GM21619 (cell line): ENCODE measurements around the gene GRIK4.

Experiments used
- ATAC-seq: cut with Tn5 transposase; IDR thresholded peaks from one replicate; pipeline ENCODE4 v1.9.1; 2021; ENCODE audit not compliant: unreplicated experiment

GRIK4 gene

DNA sequence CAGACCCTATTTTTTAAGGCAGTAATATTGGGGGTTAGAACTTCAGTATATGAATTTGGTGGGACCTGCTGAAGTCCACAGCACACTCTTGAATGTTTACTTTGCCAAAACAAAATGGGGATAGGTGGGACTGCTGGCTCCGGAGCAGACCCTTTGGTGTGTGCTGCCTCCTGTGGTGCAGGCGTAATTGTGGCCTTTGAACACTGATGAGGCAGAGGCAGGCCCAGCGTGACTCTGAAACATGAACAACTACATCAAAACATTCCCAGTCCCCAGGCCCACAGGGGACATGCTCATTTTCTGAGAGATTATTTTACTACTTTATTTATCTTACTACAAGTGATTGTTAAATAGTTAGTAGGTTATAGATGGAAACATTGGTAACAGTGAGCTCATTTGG lies 287.3 kb downstream of the GRIK4 start:
- no peak for ATAC-seq

DNA sequence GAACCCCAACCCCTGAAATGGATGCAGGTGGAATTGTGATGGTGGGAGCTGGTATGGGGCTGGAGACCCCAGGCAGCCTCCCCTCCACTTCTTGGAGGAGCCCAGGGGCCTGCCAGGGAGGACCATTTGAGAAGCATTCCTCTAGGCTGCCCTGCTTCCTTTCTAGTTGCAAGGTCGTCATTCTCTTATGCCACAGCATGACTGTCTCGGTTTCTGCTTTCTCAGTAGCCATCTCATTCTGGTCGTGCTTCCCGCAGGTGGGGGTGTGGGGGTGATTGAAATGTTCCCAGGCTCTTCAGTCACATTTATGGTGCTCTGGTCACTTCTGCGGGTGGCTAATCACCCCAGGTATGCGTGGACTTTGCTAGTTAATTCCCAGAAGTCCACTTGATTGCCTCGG lies 288.7 kb downstream of the GRIK4 start:
- no peak for ATAC-seq

DNA sequence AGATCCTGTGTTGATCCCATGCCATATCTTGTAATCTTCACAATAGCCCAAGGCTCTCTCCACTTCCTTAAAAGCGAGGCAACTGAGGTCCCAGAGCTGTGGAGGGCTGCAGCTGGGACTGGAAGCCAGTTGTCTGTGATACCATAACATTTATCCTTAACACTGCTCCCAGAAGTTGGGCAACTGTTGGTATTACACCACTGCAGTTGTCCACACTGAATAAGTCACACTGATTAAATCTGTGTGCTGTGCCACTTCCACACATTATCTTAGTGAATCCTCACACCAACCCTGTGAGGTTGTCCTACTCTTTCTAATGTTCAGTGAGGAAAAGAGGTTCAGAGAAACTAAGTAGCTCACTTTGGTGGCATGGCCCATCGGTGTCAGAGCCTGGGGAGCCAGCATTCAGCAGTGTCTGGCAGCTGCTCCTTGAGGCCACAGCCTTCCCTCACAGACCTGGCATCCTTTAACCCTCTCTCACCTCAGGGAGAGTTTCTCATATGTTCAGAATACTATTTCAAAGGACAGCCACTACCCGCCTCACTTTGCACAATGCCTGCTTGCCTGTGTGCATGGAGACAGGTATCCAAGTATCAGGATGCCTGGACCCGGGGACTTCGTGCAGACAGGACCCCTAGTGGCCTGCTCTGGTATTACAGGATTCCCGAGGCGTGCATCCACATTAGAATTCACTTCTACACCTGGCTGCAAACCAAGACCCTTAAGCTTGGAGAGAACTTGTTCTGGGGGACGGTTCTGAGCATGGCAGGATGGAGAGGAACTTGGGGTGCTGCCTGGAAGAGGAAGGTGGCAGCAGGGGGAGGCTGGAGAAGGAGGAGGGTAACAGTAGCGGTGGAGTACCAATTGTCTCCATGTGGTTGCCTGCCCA lies 290.5 kb downstream of the GRIK4 start:
- ATAC-seq, result no peak

DNA sequence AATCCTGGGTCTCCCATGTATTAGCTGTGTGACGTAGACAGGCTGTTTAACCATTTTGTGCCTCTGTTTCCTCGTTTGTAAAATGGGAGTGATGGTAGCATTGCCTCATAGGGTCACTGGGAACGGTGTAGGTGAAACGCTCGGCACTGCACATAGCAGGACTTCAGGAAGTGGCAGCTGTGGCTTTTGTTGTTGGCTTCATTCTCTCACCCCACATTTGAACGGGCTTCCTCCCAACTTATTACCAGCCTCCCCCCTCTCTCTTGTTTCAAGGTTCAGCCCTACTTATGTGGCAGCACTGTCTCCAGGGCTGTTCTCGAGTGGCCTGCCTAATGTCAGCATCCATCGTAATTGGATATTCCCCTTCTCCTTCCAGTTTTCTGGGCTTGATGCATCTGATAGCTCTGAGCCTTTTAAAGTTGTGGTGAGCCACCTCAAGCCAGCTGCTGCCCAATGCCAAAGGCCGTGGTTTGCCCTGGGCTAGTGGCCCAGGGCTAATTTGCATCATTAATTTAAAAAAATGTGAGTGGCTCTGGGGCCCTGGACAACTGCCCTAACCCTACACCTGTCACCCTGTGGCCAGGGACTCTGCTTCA lies 294.5 kb downstream of the GRIK4 start:
- no peak for ATAC-seq

DNA sequence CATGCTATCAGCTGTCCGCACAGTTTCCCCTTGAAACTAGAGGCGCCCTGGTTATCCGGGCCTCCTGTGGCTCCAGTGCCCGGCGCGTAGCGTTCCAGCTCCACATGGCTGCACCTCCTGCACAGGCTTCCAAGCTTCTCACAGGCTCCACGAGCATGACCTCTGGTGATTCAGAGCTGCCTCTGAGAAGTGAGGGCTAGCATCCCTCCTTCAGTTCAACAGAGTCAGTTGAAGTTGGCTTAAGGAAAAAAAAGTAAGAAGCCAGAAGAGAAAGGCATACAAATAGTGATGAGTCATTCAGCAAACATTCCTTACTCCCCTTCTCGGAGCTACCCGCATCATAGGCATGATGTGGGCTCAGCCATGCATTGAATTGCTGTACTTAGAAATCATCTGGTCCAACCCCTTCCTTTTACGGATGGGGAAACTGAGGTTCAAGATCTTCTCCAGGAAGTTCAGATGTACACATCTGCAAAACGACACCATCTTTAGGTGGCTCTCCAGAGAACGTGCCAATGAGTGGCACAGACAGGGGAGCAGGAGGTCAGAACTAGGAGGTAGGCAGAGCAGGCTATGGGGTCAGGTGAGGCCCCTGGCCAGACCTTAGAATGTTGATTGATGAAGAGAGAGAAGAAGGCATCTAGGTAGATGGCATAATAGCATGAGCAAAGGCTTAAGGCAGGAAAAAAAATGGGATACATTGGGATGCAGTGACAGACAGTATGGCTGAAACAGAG lies 296.0 kb downstream of the GRIK4 start:
- no peak for ATAC-seq

DNA sequence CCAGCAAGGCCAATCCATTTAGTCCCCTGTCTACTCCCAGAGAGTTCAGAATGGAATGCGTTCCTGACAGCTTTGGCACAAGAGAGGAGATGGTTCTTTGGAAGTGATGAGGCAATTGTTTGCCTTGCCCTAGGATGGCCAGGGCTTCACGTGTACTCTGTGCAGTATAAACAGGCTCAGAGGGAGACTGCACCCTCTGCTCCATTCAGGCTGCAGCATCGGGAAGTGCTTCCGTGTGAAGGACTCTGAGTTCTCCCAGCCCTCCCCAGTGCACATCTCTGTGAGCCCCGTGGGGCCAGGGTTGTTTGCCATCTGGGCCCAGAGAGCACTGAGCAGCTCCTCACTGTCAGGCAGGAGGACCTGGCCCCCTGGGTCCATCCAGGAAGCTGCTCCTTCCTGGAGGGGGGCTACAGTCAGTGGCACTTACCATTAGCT lies 297.1 kb downstream of the GRIK4 start:
- no peak for ATAC-seq

DNA sequence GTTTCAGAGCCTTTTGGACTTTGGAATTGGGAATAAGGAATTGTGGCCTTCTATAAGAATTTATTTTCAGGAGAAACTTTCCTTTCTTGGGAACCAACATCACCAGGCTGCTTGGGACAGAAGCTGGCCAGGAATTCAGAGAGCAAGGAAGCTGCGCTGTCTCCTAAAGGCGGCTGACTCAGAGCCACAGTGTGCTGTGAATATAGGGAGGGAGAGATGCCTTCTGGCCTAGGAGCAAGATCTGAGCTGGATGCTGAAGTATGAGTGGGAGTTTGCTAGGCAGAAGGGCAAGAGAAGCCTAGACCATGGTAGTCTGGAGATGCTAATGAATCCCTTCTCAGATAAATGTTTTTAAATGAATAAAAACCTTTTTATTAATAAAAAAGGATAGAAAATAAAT lies 298.7 kb downstream of the GRIK4 start:
- ATAC-seq, result no peak

DNA sequence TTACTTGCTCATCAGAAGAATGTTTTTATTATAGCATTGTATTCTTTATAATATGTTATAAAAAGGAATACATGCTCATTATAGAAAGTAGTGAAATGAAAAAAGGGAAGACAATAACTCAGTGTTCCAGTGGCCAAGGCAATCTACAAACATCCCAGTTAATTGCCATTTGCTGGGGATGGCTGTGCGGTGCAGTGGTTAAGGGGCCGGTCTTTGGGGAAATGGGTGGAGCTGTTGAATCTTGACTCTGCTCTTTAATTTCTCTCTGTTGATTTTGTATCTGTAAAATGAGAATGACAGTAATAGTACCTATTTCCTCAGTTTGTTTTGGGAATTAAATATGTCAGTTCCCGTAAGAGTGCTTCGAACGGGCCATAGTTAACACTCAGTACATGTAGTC lies 299.7 kb downstream of the GRIK4 start:
- ATAC-seq, result no peak

DNA sequence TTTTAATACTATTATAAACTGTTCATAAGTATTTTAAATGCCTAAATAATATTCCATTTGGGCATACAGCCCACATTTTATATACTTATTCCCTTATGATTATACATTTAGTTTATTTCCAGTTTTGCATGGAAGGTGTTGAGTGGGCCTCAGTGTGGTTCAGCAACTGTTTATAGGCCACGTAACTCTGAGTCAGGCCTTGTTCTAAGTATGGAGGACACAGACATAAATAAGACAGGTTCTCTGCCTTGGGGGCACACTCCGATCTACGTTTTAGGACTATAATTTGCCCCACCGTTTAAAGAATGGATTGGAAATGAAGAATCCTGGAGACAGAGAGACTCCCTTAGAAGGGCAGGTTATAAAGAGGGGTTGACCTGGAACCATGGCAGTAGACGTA lies 300.2 kb downstream of the GRIK4 start:
- ATAC-seq, result no peak

DNA sequence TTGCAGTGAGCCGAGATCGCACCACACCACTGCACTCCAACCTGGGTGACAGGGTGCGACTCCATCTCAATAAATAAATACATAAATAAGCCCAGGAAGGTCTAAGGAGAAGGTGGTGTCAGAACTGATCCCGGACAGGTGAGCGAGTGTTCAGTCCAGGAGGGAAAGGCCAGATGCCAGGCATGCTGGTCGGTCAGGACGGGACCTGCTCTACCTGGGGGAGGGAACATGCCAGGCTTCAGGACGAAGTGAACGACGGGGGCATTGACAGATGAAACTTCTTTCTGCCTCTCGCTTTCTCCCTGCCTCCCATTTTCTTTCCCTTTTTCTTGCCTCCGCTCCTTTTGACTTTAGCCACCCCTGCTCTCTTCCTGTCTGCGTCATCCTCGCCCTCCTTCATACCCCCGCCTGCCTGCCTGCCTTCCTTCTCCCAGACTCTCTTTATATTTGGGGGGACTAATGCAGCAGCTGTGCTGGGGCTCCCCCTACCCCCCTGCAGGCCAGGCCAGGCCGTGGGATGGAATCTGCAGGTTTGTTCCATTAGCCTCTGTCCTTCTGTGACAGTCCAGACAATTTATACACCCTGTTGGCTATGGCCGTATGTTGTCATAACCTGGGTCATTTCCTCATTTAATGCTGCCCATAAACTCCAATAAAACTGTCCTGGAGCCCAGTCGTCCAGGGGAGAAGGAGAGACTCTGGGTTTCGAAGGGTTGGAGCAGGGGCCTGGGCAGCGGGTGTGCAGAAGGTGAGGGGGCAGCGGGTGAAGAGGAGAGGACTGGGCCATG lies 303.2 kb downstream of the GRIK4 start:
- ATAC-seq, result no peak

DNA sequence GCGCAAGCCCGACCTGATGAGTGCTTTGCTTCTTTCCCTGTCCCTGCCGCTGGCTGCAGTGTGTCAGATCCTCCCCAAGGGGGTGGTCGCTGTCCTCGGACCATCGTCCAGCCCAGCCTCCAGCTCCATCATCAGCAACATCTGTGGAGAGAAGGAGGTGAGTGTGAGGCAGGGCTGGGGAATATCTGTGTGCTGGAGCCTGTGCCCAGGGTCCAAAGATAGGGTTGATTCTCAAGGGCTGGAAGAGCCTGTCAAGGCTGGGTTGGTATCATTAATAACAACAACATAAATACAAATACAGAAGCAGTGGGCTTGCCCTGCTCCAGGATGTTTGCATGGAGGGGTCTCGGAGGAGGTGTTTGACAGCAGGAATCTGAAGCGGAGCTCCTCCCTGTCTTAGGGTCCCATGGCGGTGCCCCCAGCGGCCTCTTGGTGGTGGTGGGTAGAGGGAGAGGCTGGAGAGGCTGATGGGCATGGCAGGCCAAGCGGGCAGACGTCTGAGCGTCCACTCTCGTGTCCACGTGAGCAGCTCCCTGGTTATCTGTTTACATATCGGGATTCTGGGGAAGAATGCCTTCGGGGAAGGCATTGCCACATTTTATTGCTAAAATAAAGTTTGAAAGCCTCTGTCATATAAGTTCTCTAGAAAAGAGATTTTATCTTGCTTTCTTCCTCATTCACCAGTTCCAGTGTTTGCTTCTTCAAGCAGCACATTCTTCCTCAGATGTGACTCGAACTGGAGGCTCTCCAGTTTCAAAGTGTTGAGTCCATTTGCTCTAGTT lies 304.0 kb downstream of the GRIK4 start:
- no peak for ATAC-seq

DNA sequence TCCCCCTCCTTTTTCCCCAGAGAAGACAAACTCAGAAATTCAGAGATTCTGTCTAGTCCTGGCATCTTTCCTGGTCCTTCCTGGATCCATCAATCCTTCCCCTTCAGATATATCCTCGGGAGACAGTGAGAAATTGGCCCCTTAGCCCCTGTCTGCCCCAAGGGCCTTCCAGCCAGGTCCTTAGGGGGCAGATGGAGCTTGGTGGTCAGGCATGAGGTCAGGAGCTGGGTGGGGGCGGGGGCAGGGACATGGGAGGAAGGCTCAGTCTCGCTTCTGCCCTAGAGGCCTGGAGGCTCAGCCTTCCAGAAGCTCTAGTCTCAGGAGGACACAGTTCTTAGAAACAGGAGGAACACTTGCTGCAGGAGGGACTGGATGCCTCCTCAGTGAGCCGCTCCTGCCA lies 304.6 kb downstream of the GRIK4 start:
- no peak for ATAC-seq

DNA sequence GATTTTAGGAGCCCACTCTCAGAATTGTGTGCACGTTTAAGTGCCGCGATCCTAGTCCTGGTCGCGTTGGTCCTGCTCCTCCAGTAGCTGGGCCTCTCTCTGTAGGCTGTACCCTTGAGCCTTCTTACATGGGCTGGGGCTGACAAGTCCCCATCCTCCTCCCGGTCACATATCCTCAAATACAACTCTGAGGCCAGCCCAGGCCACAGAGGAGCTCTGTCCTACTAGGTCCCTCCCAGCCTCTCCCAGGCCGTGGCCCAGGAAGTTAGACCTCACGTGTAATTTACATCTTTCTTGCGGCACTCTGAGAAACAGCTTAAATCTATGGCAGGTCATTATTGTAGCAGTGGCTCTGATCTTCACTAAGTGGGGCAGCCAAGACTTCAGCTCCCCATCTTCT lies 305.2 kb downstream of the GRIK4 start:
- ATAC-seq, result no peak

DNA sequence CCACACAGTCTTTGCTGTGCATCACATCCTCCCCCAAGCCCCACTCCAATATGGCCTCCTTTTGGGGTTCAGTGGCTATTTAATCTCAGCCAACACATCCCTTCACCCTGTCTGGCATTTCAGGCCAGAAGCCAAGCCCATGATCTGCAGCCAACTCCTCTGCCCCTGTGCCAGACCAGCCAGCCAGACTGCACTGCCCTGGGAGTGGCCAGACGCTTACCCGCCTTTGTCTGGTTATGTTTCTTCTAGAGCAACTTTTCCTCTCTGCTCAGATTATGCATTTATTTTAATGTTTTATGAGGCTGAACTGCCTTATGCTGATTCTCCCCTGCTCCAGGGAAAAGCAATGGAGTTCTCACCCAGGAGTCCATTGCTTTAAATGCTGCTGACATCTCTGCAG lies 305.6 kb downstream of the GRIK4 start:
- ATAC-seq, result no peak

DNA sequence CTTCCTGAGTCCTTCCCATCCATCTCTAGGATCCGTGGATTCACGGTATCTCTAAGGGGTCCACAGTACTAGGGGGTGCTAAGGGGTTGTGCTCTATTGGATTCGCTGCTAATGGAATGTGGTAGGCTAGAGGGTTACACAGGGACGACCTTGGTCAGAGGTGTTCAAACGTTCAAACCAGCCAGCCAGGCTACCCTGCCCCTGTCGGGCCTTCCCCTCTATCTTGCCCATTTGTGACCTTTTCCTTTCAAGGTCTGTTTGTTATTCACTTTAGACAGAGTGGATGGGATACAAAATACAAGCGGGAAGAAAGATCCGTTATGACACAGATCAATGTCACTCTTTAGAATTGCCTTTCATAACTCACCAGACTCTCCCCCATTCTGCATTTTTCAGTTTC lies 306.5 kb downstream of the GRIK4 start:
- no peak for ATAC-seq

DNA sequence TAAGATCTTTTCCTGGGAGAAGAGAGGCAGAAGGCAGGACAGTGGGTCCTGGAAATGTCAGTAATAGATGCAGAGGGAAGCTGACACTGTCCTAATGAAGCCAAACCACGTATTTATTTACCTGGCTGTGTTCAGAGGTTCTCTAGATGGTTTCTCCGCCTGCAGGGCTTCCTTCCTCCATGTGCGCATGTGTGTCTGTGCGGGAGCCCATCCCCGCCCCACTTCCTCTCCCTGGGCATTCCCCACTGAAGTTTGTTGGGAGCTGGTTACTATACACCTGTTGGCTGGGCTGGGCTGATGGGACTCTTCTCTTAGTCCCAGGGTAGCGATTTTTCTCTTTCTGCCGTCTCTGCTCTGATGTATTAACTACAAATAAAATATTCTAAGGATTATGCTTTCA lies 307.5 kb downstream of the GRIK4 start:
- ATAC-seq, result no peak

DNA sequence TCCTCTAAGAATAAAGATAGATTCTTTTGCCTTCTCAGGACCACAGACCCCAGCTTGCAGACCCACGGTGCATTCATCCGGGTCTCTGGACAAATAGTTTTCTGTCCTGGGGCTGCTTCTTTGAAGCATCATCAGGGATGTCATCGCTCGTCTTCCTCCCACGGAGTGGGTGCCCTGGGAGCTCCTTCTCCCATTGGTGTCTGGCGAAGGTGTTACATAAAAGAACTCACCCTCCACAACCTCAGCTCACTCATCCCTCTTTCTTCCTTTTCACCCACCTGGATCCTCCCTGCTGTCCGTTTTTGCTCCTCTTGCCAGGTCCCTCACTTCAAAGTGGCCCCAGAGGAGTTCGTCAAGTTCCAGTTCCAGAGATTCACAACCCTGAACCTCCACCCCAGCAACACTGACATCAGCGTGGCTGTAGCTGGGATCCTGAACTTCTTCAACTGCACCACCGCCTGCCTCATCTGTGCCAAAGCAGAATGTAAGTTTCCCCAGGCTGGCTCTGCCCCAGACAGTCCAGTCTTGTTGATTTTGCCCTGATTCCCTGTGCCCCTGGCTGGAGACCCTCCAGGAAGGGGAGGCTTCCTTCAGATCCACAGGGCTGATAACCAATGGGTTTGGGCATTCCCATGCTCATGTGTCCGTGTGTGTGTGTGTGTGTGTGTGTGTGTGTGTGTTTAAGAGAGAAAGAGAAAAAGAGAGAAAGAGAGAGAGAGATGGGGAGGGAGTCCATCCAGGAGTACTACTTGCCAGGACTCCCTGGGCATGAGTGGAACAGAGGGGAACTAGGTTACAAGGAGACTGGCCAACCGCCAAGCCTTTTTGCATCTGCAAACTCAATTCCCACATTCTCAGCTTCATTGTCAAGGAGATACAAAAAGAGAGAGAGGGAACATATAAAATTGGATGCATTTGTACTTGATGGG lies 308.2 kb downstream of the GRIK4 start:
- no peak for ATAC-seq

DNA sequence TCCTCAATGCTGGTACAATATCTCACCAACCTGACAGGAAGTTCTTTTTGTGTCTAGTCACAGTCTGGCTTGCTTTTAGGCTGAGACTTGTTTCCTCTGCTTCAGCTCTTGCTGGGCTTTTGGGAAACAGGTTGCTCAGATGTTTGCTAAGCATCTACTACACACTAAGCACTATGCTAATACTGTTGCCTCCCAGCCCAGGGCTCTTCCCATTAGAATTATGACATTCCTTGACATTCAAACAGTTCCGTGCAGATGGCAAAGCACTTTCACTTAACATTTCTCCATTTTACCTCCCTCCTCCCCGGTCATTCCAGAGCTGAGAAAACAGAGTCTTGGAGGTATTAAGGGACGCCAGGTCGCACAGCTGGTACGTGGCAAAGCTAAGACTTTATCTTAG lies 311.6 kb downstream of the GRIK4 start:
- ATAC-seq, result no peak

DNA sequence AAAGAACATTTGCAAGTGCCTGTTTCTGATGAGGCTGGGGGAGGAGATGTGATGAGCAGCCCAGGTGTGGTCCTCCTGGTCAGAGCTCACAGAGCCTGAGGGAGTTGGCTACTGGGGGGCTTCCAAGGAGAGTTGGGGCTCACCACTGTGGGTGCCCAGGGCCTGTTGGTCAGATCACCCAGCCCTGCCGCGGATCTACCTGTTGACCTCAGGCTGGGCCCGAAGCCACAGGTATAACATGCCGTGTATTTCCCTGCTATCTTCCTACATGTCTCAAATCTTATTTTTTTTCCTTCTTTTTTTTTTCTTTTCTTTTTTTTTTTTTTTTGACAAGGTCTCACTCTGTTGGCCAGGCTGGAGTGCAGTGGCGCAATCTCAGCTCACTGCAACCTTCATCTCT lies 312.7 kb downstream of the GRIK4 start:
- ATAC-seq, result no peak
